GM19468 (cell line): ENCODE data around the gene LIMCH1.
"Not testable (repeated sequence)": the region's sequence is repeated elsewhere in the genome, so short reads cannot be mapped to it uniquely, and the experiment has no call there.

ENCODE experiments used
- ATAC-seq: cut with Tn5 transposase; IDR thresholded peaks from one replicate; pipeline ENCODE4 v1.9.1; 2021; ENCODE audit warnings: mild to moderate bottlenecking, moderate library complexity, moderate number of reproducible peaks; ENCODE audit not compliant: unreplicated experiment; ENCODE audit errors: extremely low read depth

Gene LIMCH1

GRCh38 chr4:41713768-41714167, 175.8 kb downstream of the LIMCH1 start:
- no peak for ATAC-seq

- ATAC-seq, result no peak
Measured at GRCh38 chr4:41714364-41715000, 176.5 kb downstream of the LIMCH1 start.

- no peak for ATAC-seq
Measured at GRCh38 chr4:41715155-41715554, 177.2 kb downstream of the LIMCH1 start.

- ATAC-seq, result no peak
Measured at GRCh38 chr4:41718907-41719306, 180.9 kb downstream of the LIMCH1 start.

GRCh38 chr4:41719417-41719816, 181.5 kb downstream of the LIMCH1 start:
- ATAC-seq, result no peak

GRCh38 chr4:41722181-41722580, 184.2 kb downstream of the LIMCH1 start:
- no peak for ATAC-seq

- no peak for ATAC-seq
Measured at GRCh38 chr4:41723286-41723685, 185.3 kb downstream of the LIMCH1 start.

GRCh38 chr4:41725254-41725653, 187.3 kb downstream of the LIMCH1 start:
- no peak for ATAC-seq

- ATAC-seq, result no peak
Measured at GRCh38 chr4:41727861-41728572, 190.1 kb downstream of the LIMCH1 start.

GRCh38 chr4:41728573-41728913, 190.6 kb downstream of the LIMCH1 start:
- ATAC-seq, result no peak

GRCh38 chr4:41731569-41732126, 193.7 kb downstream of the LIMCH1 start:
- no peak for ATAC-seq

GRCh38 chr4:41734371-41734770, 196.4 kb downstream of the LIMCH1 start:
- ATAC-seq, result no peak

- ATAC-seq, result not testable (repeated sequence)
Measured at GRCh38 chr4:41737491-41737890, 199.5 kb downstream of the LIMCH1 start.

- ATAC-seq, result no peak
Measured at GRCh38 chr4:41741354-41741753, 203.4 kb downstream of the LIMCH1 start.

- ATAC-seq, result no peak
Measured at GRCh38 chr4:41744572-41745291, 206.8 kb downstream of the LIMCH1 start.

GRCh38 chr4:41745292-41746024, 207.5 kb downstream of the LIMCH1 start:
- no peak for ATAC-seq

GRCh38 chr4:41746025-41746439, 208.1 kb downstream of the LIMCH1 start:
- no peak for ATAC-seq

- no peak for ATAC-seq
Measured at GRCh38 chr4:41746440-41747229, 208.7 kb downstream of the LIMCH1 start.

GRCh38 chr4:41747230-41748055, 209.5 kb downstream of the LIMCH1 start:
- no peak for ATAC-seq
